HFFc6 (cell line): ENCODE measurements around the gene POLR2J. TPM values are rescaled to one million over a fixed set of nuclear protein-coding genes. Genes with fewer than 3 reads are reported as not detected.
A peak's percentile ranks its signal among the peaks of the same experiment; 100 is the strongest.

Source experiments
- DNase-seq: peaks from one replicate; pipeline ENCODE4 v3.0.0-alpha.2; 2018
- H3K27ac Mint-ChIP-seq: 2 replicates; pipeline ENCODE4 v1.8.0; 2020; ENCODE audit warnings: mild to moderate bottlenecking, mixed read lengths
- H3K27me3 Mint-ChIP-seq: 2 replicates; pipeline ENCODE4 v1.8.0; 2021; ENCODE audit warnings: mild to moderate bottlenecking, moderate library complexity, mixed read lengths; ENCODE audit not compliant: insufficient read depth
- H3K36me3 Mint-ChIP-seq: 2 replicates; pipeline ENCODE4 v1.8.0; 2021; ENCODE audit warnings: low read depth, mixed read lengths
- H3K4me1 Mint-ChIP-seq: 2 replicates; pipeline ENCODE4 v1.8.0; 2020; ENCODE audit warnings: low read depth, mixed read lengths
- H3K4me3 Mint-ChIP-seq: 2 replicates; pipeline ENCODE4 v1.8.0; 2020; ENCODE audit warnings: mild to moderate bottlenecking, moderate library complexity, mixed read lengths
- H3K9me3 Mint-ChIP-seq: 2 replicates; pipeline ENCODE4 v1.8.0; 2020; ENCODE audit warnings: mild to moderate bottlenecking, mixed read lengths
- microRNA-seq: library from miRNA; unstranded; fragments of <30 nt; microRNA quantifications from one replicate; pipeline ENCODE4, GENCODE V29; 2019
- total RNA-seq, 6 experiments: library from RNA; stranded (reverse); fragmentation: NEBNext Ultra II Directional; extraction: Animal tissue kit (Norgen Biotek cat#: 25700); gene quantifications; 2 replicates in 1 of 6; 3 replicates in 5 of 6; pipeline ENCODE4 v1.2.3, GENCODE V29; 2021
- TF ChIP-seq, protein P1 (sequence below): fragments of 200-600 bp; sonication (generic); IDR thresholded peaks from 2 replicates; pipeline ENCODE4 v1.5.0; 2021; ENCODE audit warnings: antibody characterized with exemption, mild to moderate bottlenecking

Gene POLR2J
- total RNA-seq, 6 experiments from 2014 or later: 61.8 to 76.5 (median 66.0) TPM

GRCh38 chr7:102424129-102424551 lies 54.6 kb downstream of the POLR2J start:
- Mint-ChIP-seq H3K36me3 (peaks cover 16% of the 10 kb centered on the region), H3K4me1 (no peaks in the 10 kb centered on the region), H3K27me3 (peaks cover 3% of the 10 kb centered on the region), H3K27ac (no peak overlapping the region), H3K9me3 (no peaks in the 10 kb centered on the region), H3K4me3 (no peak overlapping the region)
- no peak for DNase-seq
- TF ChIP-seq, protein P1, sequence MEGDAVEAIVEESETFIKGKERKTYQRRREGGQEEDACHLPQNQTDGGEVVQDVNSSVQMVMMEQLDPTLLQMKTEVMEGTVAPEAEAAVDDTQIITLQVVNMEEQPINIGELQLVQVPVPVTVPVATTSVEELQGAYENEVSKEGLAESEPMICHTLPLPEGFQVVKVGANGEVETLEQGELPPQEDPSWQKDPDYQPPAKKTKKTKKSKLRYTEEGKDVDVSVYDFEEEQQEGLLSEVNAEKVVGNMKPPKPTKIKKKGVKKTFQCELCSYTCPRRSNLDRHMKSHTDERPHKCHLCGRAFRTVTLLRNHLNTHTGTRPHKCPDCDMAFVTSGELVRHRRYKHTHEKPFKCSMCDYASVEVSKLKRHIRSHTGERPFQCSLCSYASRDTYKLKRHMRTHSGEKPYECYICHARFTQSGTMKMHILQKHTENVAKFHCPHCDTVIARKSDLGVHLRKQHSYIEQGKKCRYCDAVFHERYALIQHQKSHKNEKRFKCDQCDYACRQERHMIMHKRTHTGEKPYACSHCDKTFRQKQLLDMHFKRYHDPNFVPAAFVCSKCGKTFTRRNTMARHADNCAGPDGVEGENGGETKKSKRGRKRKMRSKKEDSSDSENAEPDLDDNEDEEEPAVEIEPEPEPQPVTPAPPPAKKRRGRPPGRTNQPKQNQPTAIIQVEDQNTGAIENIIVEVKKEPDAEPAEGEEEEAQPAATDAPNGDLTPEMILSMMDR: no peak

Small RNA genes lying within 50 kb of the gene (microRNA-seq; reads per million reads assigned to microRNA genes)
- 8.5 reads per million, percentile 5 among the genes with 10 or more reads in this experiment for gene MIR4467
- 13.9 reads per million, percentile 17 among the genes with 10 or more reads in this experiment for gene MIR5090

Other genes with a start within 250 kb of the POLR2J start
- 1 to 10 TPM; 1.2 to 3.2 (median 1.6) TPM for gene SH2B2, start 192.1 kb downstream of the POLR2J start, total RNA-seq
- gene SPDYE6, start 122.5 kb downstream of the POLR2J start, total RNA-seq: not detected
- gene PRKRIP1, start 82.6 kb downstream of the POLR2J start, total RNA-seq: 10 to 100 TPM; 18.8 to 24.7 (median 20.4) TPM
- gene ORAI2, start 45.3 kb downstream of the POLR2J start, total RNA-seq: 10 to 100 TPM; 49.4 to 72.5 (median 54.9) TPM
- gene ALKBH4, start 14.1 kb downstream of the POLR2J start, total RNA-seq: 10 to 100 TPM in 3 of 6 experiments, 1 to 10 TPM in 3; 9.6 to 11.0 (median 10.0) TPM
- gene LRWD1, start 13.9 kb downstream of the POLR2J start, total RNA-seq: 10 to 100 TPM; 19.4 to 28.2 (median 23.0) TPM
- 10 to 100 TPM; 16.4 to 26.2 (median 20.2) TPM for gene RASA4B, start 38.9 kb upstream of the POLR2J start, total RNA-seq
- gene UPK3BL2, start 64.8 kb upstream of the POLR2J start, total RNA-seq: 1 to 10 TPM; 6.0 to 9.8 (median 7.6) TPM
- gene SPDYE2, start 72.3 kb upstream of the POLR2J start, total RNA-seq: not detected
- 10 to 100 TPM; 18.4 to 31.6 (median 20.1) TPM for gene POLR2J3, start 93.7 kb upstream of the POLR2J start, total RNA-seq
- gene RASA4, start 137.8 kb upstream of the POLR2J start, total RNA-seq: 10 to 100 TPM; 53.9 to 79.9 (median 55.9) TPM
- gene UPK3BL1, start 163.9 kb upstream of the POLR2J start, total RNA-seq: 10 to 100 TPM in 4 of 6 experiments, 1 to 10 TPM in 2; 3.6 to 14.3 (median 10.9) TPM
- gene SPDYE2B, start 171.4 kb upstream of the POLR2J start, total RNA-seq: not detected
- gene POLR2J2, start 192.7 kb upstream of the POLR2J start, total RNA-seq: 1 to 10 TPM; 6.3 to 8.4 (median 7.6) TPM